ENCODE results near the gene RPL10.

- TF ChIP-seq CTCF (IDR thresholded peaks at IDR 0.05) (no peak), POLR2A (IDR thresholded peaks at IDR 0.05) (no peak)
These were observed 45.7 kb upstream of the RPL10 start for GRCh38 chrX:154352466-154352865.
